GM13976 (cell line): ENCODE data around the gene IFNLR1.

ENCODE experiments used
- DNase-seq: peaks from one replicate; pipeline ENCODE4 v3.0.0; 2012; ENCODE audit warnings: low spot score
- CTCF ChIP-seq: IDR thresholded peaks from 2 replicates; pipeline ENCODE4 v1.5.1; 2012; ENCODE audit warnings: borderline replicate concordance, mild to moderate bottlenecking; ENCODE audit not compliant: insufficient read depth; ENCODE audit errors: extremely low read depth, missing control alignments, control extremely low read depth
- in situ Hi-C: fragments of 300-500 bp; cut with MboI; formaldehyde crosslinking; loops from one replicate; pipeline ENCODE4 v1.12.0; 2022; ENCODE audit warnings: low sequenced_read_pairs, mixed read lengths, inconsistent platforms; ENCODE audit not compliant: unreplicated experiment

IFNLR1 gene

GRCh38 chr1:24173638-24174575 lies 13.2 kb downstream of the IFNLR1 start:
- TF ChIP-seq CTCF = no peak
- no peak for DNase-seq

GRCh38 chr1:24172598-24172997 lies 14.5 kb downstream of the IFNLR1 start:
- in situ Hi-C loops = no loop called here
- no peak for TF ChIP-seq CTCF

More at GRCh38 chr1:24173638-24174575, 13.2 kb downstream of the IFNLR1 start:
- in situ Hi-C loops = no loop called here

GRCh38 chr1:24169286-24169685 lies 17.8 kb downstream of the IFNLR1 start:
- TF ChIP-seq CTCF = no peak
- DNase-seq = no peak
- in situ Hi-C loops = no loop called here

More at GRCh38 chr1:24172598-24172997, 14.5 kb downstream of the IFNLR1 start:
- no peak for DNase-seq

- DNase-seq = no peak
- in situ Hi-C loops = no loop called here
Measured at GRCh38 chr1:24168245-24168644, 18.8 kb downstream of the IFNLR1 start.

GRCh38 chr1:24167008-24167407 lies 20.1 kb downstream of the IFNLR1 start:
- DNase-seq = no peak
- in situ Hi-C loops = no loop called here
- no peak for TF ChIP-seq CTCF

More at GRCh38 chr1:24168245-24168644, 18.8 kb downstream of the IFNLR1 start:
- no peak for TF ChIP-seq CTCF

GRCh38 chr1:24165500-24165899 lies 21.6 kb downstream of the IFNLR1 start:
- in situ Hi-C loops = no loop called here
- no peak for DNase-seq
- TF ChIP-seq CTCF = no peak

- no peak for TF ChIP-seq CTCF
- in situ Hi-C loops = no loop called here
- no peak for DNase-seq
Measured at GRCh38 chr1:24164004-24164403, 23.1 kb downstream of the IFNLR1 start.
